HFFc6 (cell line): ENCODE data around the gene ZNF264. TPM values are rescaled to one million over a fixed set of nuclear protein-coding genes. Genes with fewer than 3 reads are reported as not detected.

Experiments
- DNase-seq: peaks from one replicate; pipeline ENCODE4 v3.0.0-alpha.2; 2018
- H3K27ac Mint-ChIP-seq: 2 replicates; pipeline ENCODE4 v1.8.0; 2020; ENCODE audit warnings: mild to moderate bottlenecking, mixed read lengths
- H3K27me3 Mint-ChIP-seq: 2 replicates; pipeline ENCODE4 v1.8.0; 2021; ENCODE audit warnings: mild to moderate bottlenecking, moderate library complexity, mixed read lengths; ENCODE audit not compliant: insufficient read depth
- H3K36me3 Mint-ChIP-seq: 2 replicates; pipeline ENCODE4 v1.8.0; 2021; ENCODE audit warnings: low read depth, mixed read lengths
- H3K4me1 Mint-ChIP-seq: 2 replicates; pipeline ENCODE4 v1.8.0; 2020; ENCODE audit warnings: low read depth, mixed read lengths
- H3K4me3 Mint-ChIP-seq: 2 replicates; pipeline ENCODE4 v1.8.0; 2020; ENCODE audit warnings: mild to moderate bottlenecking, moderate library complexity, mixed read lengths
- H3K9me3 Mint-ChIP-seq: 2 replicates; pipeline ENCODE4 v1.8.0; 2020; ENCODE audit warnings: mild to moderate bottlenecking, mixed read lengths
- CTCF ChIP-seq: fragments of 200-600 bp; sonication (generic); IDR thresholded peaks from 2 replicates; pipeline ENCODE4 v1.5.0; 2021; ENCODE audit warnings: antibody characterized with exemption, mild to moderate bottlenecking
- long read RNA-seq: library from polyadenylated mRNA; unstranded; transcript quantifications from one replicate; pipeline ENCODE4 v2.0.0, GENCODE V29; 2019
- total RNA-seq, 6 experiments: library from RNA; stranded (reverse); fragmentation: NEBNext Ultra II Directional; extraction: Animal tissue kit (Norgen Biotek cat#: 25700); gene quantifications; 2 replicates in 1 of 6; 3 replicates in 5 of 6; pipeline ENCODE4 v1.2.3, GENCODE V29; 2021

Gene ZNF264
- 10 to 100 TPM; 20.1 to 23.1 (median 22.6) TPM for total RNA-seq
- long read RNA-seq, partial matches to known transcripts, result 0 of 2 reads
- long read RNA-seq, other reads (novel, unspliced or antisense), result 2 of 2 reads

- no peak; the same call in none of the 2 replicates for TF ChIP-seq CTCF
- Mint-ChIP-seq H3K27me3 (peaks cover 5% of the 10 kb centered on the region), H3K9me3 (peaks cover 20% of the 10 kb centered on the region), H3K27ac (peak within 1 kb of the TSS; percentile 94), H3K4me3 (peak within 1 kb of the TSS; percentile 98), H3K4me1 (peaks cover 33% of the 10 kb centered on the region), H3K36me3 (peaks cover 62% of the 10 kb centered on the region)
- peak; percentile 73 for DNase-seq
These were observed at the start of gene ZNF264 for GRCh38 chr19:57191141-57192076. Gene ZNF264, plus strand, starts transcription at chr19:57191500. Its CDS starts 414 bp downstream, at chr19:57191914.

- Mint-ChIP-seq H3K9me3 (peaks cover 40% of the 10 kb centered on the region), H3K4me1 (no peaks in the 10 kb centered on the region), H3K36me3 (no peaks in the 10 kb centered on the region; the same call in 1 of the 2 replicates)
These were observed 49.6 kb upstream of the ZNF264 start for GRCh38 chr19:57141699-57142098.

GRCh38 chr19:57152921-57153320 lies 38.4 kb upstream of the ZNF264 start:
- Mint-ChIP-seq H3K27ac (no peak overlapping the region), H3K9me3 (peaks cover 20% of the 10 kb centered on the region; the same call in 1 of the 2 replicates), H3K36me3 (no peaks in the 10 kb centered on the region), H3K27me3 (no peaks in the 10 kb centered on the region), H3K4me3 (no peak overlapping the region), H3K4me1 (no peaks in the 10 kb centered on the region)
- no peak for TF ChIP-seq CTCF
- no peak for DNase-seq

More at GRCh38 chr19:57141699-57142098, 49.6 kb upstream of the ZNF264 start:
- DNase-seq, result no peak
- Mint-ChIP-seq H3K4me3 (no peak overlapping the region), H3K27ac (no peak overlapping the region), H3K27me3 (peaks cover 1% of the 10 kb centered on the region)
- no peak for TF ChIP-seq CTCF

GRCh38 chr19:57161985-57162539 lies 29.2 kb upstream of the ZNF264 start:
- H3K4me1 Mint-ChIP-seq, result no peaks in the 10 kb centered on the region
- TF ChIP-seq CTCF, result no peak
- no peak overlapping the region for H3K4me3 Mint-ChIP-seq
- H3K27ac Mint-ChIP-seq, result no peak overlapping the region
- no peaks in the 10 kb centered on the region for H3K36me3 Mint-ChIP-seq
- DNase-seq, result no peak
- H3K27me3 Mint-ChIP-seq, result peaks cover 4% of the 10 kb centered on the region; the same call in 1 of the 2 replicates
- peaks cover 17% of the 10 kb centered on the region; the same call in 1 of the 2 replicates for H3K9me3 Mint-ChIP-seq

GRCh38 chr19:57165846-57166245 lies 25.5 kb upstream of the ZNF264 start:
- Mint-ChIP-seq H3K4me3 (no peak overlapping the region), H3K9me3 (peaks cover 8% of the 10 kb centered on the region; the same call in 1 of the 2 replicates), H3K27me3 (no peaks in the 10 kb centered on the region), H3K36me3 (no peaks in the 10 kb centered on the region), H3K27ac (no peak overlapping the region), H3K4me1 (no peaks in the 10 kb centered on the region)
- TF ChIP-seq CTCF, result no peak
- no peak for DNase-seq
